GM21447 (cell line): ENCODE results near the gene NKPD1.

Experiments used
- ATAC-seq: cut with Tn5 transposase; IDR thresholded peaks from one replicate; pipeline ENCODE4 v1.9.1; 2021; ENCODE audit not compliant: unreplicated experiment

Gene NKPD1

GRCh38 chr19:45156011-45156630 lies 4.7 kb downstream of the NKPD1 start:
- ATAC-seq = no peak

GRCh38 chr19:45154064-45154827 lies 6.5 kb downstream of the NKPD1 start:
- ATAC-seq = no peak

GRCh38 chr19:45153339-45154063 lies 7.3 kb downstream of the NKPD1 start:
- no peak for ATAC-seq

- no peak for ATAC-seq
Measured at GRCh38 chr19:45152504-45153338, 8.1 kb downstream of the NKPD1 start.

GRCh38 chr19:45151821-45152503 lies 8.8 kb downstream of the NKPD1 start:
- no peak for ATAC-seq

GRCh38 chr19:45151320-45151719 lies 9.5 kb downstream of the NKPD1 start:
- ATAC-seq = no peak

GRCh38 chr19:45150751-45151281 lies 10.0 kb downstream of the NKPD1 start:
- no peak for ATAC-seq

- ATAC-seq = no peak
Measured at GRCh38 chr19:45150180-45150579, 10.6 kb downstream of the NKPD1 start.

GRCh38 chr19:45149129-45149528 lies 11.7 kb downstream of the NKPD1 start:
- no peak for ATAC-seq

- ATAC-seq = no peak
Measured at GRCh38 chr19:45147835-45148676, 12.7 kb downstream of the NKPD1 start.

GRCh38 chr19:45146741-45147205 lies 14.0 kb downstream of the NKPD1 start:
- no peak for ATAC-seq

GRCh38 chr19:45146251-45146650 lies 14.5 kb downstream of the NKPD1 start:
- ATAC-seq = no peak

- ATAC-seq = no peak
Measured at GRCh38 chr19:45145270-45146189, 15.3 kb downstream of the NKPD1 start.

- no peak for ATAC-seq
Measured at GRCh38 chr19:45144431-45145269, 16.1 kb downstream of the NKPD1 start.

- ATAC-seq = no peak
Measured at GRCh38 chr19:45142726-45143110, 18.1 kb downstream of the NKPD1 start.

- no peak for ATAC-seq
Measured at GRCh38 chr19:45142016-45142725, 18.6 kb downstream of the NKPD1 start.
